Ovary (tissue), 9 donors: ENCODE measurements around the gene ERCC8. TPM values are rescaled to one million over a fixed set of nuclear protein-coding genes. Genes with fewer than 3 reads are reported as not detected.

Source experiments
- DNase-seq, 5 donors: peaks; one replicate each; pipeline ENCODE4 v3.0.0-alpha.2; 2019 to 2020
- H3K27ac ChIP-seq, 2 donors: fragments of 200-600 bp; one replicate each; pipeline versions ENCODE4 v1.5.1 to v1.8.0; 2019 to 2022
- H3K27me3 ChIP-seq: fragments of 200-600 bp; one replicate; pipeline ENCODE4 v1.8.0; 2022
- H3K36me3 ChIP-seq: fragments of 200-600 bp; sonication (generic); one replicate; pipeline ENCODE4 v1.5.1; 2019
- H3K4me1 ChIP-seq: one replicate; pipeline ENCODE4 v1.8.1; 2013; ENCODE audit warnings: mild to moderate bottlenecking, moderate library complexity; ENCODE audit not compliant: insufficient read depth
- H3K4me3 ChIP-seq: fragments of 200-600 bp; sonication (generic); one replicate; pipeline ENCODE4 v1.5.1; 2017
- H3K9me3 ChIP-seq, 2 donors: fragments of 200-600 bp in 1 of 2; sonication (generic) in 1 of 2; one replicate each; pipeline versions ENCODE4 v1.5.1 to v1.8.1; 2013 to 2019; ENCODE audit warnings: mild to moderate bottlenecking in 1 of 2, moderate library complexity in 1 of 2
- CTCF ChIP-seq, 3 donors: fragments of 450-650 bp in 2 of 3; fragments of 200-600 bp in 1 of 3; IDR thresholded peaks; one replicate each; pipeline versions ENCODE4 v1.5.1 to v1.8.0; 2016 to 2022; ENCODE audit warnings: antibody characterized with exemption in 3 of 3, mild to moderate bottlenecking in 1 of 3
- EP300 ChIP-seq: sonication (generic); formaldehyde crosslinking; IDR thresholded peaks from one replicate; pipeline ENCODE4 v1.6.1; 2017; ENCODE audit warnings: antibody characterized with exemption
- POLR2A ChIP-seq: fragments of 450-650 bp; IDR thresholded peaks from one replicate; pipeline ENCODE4 v1.6.1; 2017; ENCODE audit warnings: antibody characterized with exemption, mild to moderate bottlenecking, moderate library complexity
- intact Hi-C, 4 donors: fragments of 100-400 bp; cut with DNase I; formaldehyde crosslinking; loops; one replicate each; pipeline versions ENCODE4 v1.11.0 to v1.15.1; 2022 to 2023
- polyA plus RNA-seq, 2 donors: library from polyadenylated mRNA; stranded (reverse); fragments of 200-250 nt in 1 of 2; fragments of 350-450 nt in 1 of 2; fragmentation: Illumina TruSeq in 1 of 2; extraction: RNeasy Lipid Tissue Mini Kit (QIAGEN cat#74804) in 1 of 2; gene quantifications; one replicate each; pipeline ENCODE4 v1.2.3, GENCODE V29; 2013 to 2014
- total RNA-seq, 7 donors: library from RNA; depleted of rRNA in 2 of 7; stranded (reverse); fragments of >200 nt in 2 of 7; fragmentation: NEBNext Ultra II Directional in 3 of 7; extraction: Animal tissue kit (Norgen Biotek cat#: 25700) in 3 of 7; gene quantifications; one replicate each; pipeline versions ENCODE4 v1.1.0 to v1.2.4, GENCODE V29; 2016 to 2023
- donor health status: DM: no; HTN: no; CAD: no; lungs with moderate emphysema.
- donor health status: DM: no; HTN: no; CAD: no.
- donor health status: Bipolar disorder and iron deficiency.
- donor health status: DM: yes; HTN: yes; CAD: no.
- donor health status: DM: no; HTN: no; CAD: no.
- donor health status: DM: yes; HTN: yes; CAD: no.

The ERCC8 gene
- total and polyA plus RNA-seq, 9 donors, result 6.2 to 12.4 (median 8.0) TPM

- Histone ChIP-seq H3K27me3 (no peaks in the 10 kb centered on the region), H3K4me3 (no peak overlapping the region), H3K36me3 (no peaks in the 10 kb centered on the region), H3K4me1 (no peaks in the 10 kb centered on the region), H3K9me3 (no peaks in the 10 kb centered on the region), H3K27ac (no peak overlapping the region)
- intact Hi-C loops, result no loop called here
- no peak for DNase-seq
- no peak for TF ChIP-seq CTCF (IDR thresholded peaks at IDR 0.05)
- TF ChIP-seq EP300, result no peak
- no peak for TF ChIP-seq POLR2A
Measured at GRCh38 chr5:60826653-60827052, 118.2 kb downstream of the ERCC8 start.

Other genes with a start within 250 kb of the ERCC8 start
- 1 to 10 TPM in 2 of 7 donors, under 1 TPM in 2, not detected in 3; 0.60 to 1.2 (median 0.90) TPM for gene DEPDC1B, start 244.9 kb downstream of the ERCC8 start, total RNA-seq
- under 1 TPM; 0.36 to 0.42 TPM for gene DEPDC1B, start 244.9 kb downstream of the ERCC8 start, polyA plus RNA-seq
- 1 to 10 TPM in 3 of 7 donors, under 1 TPM in 4; 0.13 to 5.9 (median 0.60) TPM for gene ELOVL7, start 100.8 kb downstream of the ERCC8 start, total RNA-seq
- gene ELOVL7, start 100.8 kb downstream of the ERCC8 start, polyA plus RNA-seq, result 1 to 10 TPM in 1 of 2 donors, under 1 TPM in 1; 0.35 to 1.7 TPM
- gene NDUFAF2, start 135 bp upstream of the ERCC8 start, total RNA-seq, result 10 to 100 TPM; 24.8 to 39.7 (median 30.0) TPM
- gene NDUFAF2, start 135 bp upstream of the ERCC8 start, polyA plus RNA-seq, result 10 to 100 TPM; 40.1 to 81.7 TPM
- 10 to 100 TPM; 17.6 to 59.3 (median 42.4) TPM for gene SMIM15, start 217.4 kb upstream of the ERCC8 start, total RNA-seq
- gene SMIM15, start 217.4 kb upstream of the ERCC8 start, polyA plus RNA-seq, result 10 to 100 TPM; 26.1 to 39.7 TPM